ENCODE data around the gene OSGEP.
"Not testable (repeated sequence)": the region's sequence is repeated elsewhere in the genome, so short reads cannot be mapped to it uniquely, and the experiment has no call there.

OSGEP gene

DNA sequence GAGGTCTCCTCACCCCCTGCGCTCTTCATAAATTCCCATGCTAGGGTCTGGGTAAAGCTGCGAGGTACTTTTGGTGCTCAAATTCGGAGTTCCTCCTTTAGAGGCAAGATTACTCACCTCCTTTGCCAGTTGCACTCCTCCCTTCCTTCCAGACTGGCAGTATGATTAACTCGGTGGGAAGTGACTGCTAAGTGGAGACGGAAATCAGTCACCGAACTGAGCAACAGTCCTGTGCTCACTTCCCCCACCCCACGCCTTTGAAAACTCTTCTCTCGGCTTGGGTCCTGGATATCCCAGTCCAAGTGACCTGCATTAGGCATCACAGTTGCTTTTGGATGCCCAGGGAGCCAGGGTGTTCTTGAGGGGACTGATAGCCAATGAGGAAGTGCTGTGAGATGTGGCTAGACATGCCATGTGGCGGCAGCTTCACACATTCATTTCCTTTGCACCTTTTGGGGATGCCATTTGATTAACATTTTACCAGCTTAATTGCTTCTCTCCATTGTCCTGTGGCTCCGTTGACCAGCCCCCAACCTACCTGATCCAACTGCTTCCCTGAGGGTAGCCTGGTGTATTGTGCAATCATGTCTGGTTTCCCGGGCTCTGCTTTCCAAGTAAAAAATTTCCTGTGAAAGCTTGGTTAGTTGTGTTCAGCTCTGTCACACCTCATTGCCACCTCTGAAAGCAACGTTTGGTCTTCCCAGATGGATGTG is 15.4 kb upstream of the OSGEP start:
- peak; percentile 89 to 90 for DNase-seq

- DNase-seq = peak; percentile 91 to 92
Measured at GRCh38 chr14:20469242-20469889, 14.8 kb upstream of the OSGEP start, which contains the start of gene PNP. PNP (plus strand) TSS chr14:20469406; CDS start chr14:20469525, 119 bp downstream.

DNA sequence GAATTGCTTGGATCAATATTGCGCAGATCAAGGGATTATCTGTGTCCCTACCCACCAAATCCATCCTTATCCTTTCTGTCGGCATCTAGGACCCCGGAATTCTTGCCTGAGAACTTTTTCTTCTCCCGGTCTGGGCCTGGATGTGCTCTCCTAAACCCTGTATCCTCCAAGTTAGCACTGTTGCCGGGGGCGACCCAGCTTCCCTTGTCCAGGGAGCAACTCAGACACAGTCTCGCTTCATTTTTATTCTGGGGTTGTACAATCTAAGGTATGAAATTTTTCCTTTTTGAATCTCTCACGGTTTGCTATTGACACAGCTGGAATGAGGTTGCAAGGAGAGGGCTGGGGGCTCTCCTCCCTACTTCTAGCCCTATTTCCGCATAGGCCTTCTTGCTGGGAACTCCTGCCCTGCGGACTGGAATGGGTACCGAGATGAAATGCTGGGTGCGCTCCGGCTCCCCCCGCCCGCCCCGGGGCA is 14.2 kb upstream of the OSGEP start:
- no peak for DNase-seq

GRCh38 chr14:20461225-20462141 is 6.9 kb upstream of the OSGEP start, which contains the start of gene PIP4P1:
PIP4P1 (minus strand) TSS chr14:20461434; CDS start chr14:20461325, 109 bp downstream.
- peak; percentile 100 for DNase-seq

DNA sequence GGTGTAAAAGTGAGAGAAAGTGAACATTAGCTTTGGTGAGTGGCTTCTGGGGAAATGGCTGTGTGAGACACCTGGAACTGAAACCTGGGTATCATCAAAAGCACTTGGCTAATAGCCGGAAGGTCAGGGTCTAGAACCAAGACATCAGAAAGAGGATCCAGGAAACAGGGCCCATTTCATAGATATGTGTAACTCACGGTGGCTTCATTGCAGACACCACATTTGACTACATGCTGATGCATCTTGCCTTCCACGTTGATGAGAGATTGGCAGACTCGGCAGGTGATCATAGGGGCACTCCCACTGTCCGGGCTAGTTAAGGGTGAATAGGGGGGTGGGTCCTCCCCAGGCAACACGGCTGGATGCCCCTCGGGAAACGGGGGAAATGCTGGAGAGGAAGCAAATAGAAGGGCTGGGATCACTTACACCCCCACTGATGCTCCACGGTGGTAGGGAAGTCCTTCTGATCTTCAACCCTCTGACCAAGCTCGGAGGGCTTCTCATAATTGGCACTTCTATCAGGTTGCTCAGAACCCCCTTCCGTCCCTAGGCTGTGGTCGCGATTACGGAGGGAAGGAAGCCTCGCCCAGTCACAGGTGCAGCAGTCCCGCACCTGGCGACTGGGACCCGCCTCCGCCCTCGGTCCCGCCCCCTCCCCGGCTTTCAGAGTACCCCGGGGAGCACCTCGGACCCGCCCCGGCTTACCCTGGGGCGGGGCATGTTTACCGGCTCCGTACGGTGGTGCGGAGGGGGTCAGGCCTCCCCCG is 6.0 kb upstream of the OSGEP start:
- DNase-seq = no peak

GRCh38 chr14:20458031-20458789 is 3.6 kb upstream of the OSGEP start:
- no peak for DNase-seq

GRCh38 chr14:20456971-20457370 is 2.4 kb upstream of the OSGEP start:
- DNase-seq = peak; percentile 48 to 49

DNA sequence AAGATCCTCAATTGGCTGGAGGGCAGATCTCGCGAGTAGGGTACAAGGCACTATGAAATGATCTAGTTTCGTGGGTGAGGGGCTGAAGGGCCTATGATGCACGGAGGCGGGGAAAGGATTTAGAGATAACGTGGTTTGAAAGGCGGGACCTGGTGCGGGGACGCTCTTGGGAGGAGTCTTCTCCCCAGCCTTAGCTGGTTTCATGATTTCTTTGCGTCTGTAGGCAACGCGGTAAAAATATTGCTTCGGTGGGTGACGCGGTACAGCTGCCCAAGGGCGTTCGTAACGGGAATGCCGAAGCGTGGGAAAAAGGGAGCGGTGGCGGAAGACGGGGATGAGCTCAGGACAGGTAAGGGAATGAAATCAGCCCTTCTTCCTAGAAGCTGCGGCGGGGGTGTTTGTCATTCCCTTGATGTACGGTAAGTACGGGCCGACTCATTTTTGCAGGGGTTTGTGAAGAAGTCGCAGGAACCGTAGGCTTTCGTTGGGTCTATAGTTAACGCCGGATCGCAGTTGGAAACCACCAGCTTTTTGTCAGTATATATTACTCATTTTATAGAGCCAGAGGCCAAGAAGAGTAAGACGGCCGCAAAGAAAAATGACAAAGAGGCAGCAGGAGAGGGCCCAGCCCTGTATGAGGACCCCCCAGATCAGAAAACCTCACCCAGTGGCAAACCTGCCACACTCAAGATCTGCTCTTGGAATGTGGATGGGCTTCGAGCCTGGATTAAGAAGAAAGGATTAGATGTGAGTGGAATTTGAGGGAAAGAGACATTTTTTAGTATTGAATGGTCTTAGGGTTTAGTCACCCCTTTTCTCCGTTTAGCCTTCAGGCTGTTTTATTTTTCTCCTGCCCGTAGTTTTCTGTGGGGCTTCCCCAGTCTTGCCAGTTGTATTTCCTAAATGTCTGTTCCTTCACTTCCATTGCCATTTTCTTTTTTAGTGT is 1.0 kb upstream of the OSGEP start:
- DNase-seq = peak in 1 of 2 donors; percentile 81

- DNase-seq = not testable (repeated sequence)
Measured at GRCh38 chr14:20452831-20453230, 1.8 kb downstream of the OSGEP start.

- DNase-seq = no peak
Measured at GRCh38 chr14:20446889-20447288, 7.7 kb downstream of the OSGEP start.

DNA sequence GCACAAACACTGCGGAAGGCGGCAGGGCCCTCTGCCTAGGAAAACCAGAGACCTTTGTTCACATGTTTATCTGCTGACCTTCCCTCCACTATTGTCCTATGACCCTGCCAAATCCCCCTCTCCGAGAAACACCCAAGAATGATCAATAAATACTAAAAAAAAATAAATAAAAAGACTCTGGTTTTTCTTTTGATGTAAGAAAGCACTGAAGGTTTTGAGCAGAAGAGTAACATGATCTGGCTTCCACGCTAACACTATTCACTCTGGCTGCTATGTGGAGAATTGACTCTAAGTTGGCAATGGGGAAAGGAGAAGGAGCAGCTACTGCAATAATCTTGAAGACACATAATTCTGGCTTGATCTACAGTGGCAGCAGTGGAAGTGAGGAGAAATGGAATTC is 11.0 kb downstream of the OSGEP start:
- not testable (repeated sequence) for DNase-seq

DNA sequence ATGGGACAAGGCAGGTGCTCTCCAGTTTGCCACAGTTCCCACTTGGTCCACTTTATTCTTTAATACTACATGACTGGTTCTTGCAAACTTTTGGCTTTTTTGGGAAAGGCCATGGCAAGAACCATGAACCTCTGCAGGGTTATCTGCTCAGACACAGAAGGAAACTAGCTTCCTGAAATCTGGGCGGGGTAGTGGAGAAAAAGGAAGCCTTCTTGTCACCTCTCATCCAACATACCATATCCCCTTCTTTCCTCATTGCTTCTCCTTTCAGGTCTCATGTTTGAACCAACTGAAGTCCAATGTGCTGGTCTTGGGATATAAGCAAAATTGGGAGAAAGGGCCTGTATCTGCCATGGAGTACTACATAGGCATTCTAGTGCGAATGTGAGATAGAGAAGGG is 13.2 kb downstream of the OSGEP start:
- peak; percentile 41 to 43 for DNase-seq

DNA sequence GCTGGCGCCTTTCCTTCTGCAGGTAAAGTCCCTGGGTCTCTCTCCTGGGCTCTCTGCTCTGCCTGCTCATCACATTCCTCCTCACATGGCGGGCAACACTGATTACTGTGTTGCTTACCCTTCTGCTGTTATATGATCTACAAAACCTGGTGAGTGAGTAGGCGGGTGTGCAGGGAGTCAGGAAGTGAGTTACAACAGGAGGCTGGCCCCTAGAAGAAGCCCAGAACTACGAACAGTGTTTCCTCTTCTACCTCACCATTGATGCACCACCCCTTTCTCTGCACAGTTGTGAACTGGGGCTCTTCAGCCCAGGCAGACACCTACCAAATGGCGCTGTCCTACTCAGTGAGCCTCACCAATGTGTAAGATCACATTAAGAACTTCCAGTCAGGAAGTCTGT is 13.7 kb downstream of the OSGEP start:
- DNase-seq = peak; percentile 35 to 43

DNA sequence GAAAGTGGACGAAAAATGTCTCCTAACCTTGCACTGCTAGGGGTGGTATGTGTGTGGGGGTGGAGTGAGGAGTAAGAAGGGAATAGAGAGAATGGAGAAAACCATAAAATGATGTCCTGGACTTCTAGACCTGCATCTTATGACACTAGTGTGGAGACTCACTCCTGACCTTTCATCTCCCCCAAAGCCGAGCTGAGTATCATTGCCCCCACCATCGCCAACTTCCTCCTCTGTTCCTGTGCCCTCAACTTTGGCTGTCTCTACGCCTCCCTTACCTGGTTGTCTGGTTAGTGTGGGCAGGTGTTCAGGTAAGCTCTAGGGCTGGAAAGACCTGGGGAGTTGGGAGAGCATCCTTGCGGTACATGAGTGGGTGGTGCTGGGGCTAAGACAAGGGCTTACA is 14.1 kb downstream of the OSGEP start:
- DNase-seq = no peak

DNA sequence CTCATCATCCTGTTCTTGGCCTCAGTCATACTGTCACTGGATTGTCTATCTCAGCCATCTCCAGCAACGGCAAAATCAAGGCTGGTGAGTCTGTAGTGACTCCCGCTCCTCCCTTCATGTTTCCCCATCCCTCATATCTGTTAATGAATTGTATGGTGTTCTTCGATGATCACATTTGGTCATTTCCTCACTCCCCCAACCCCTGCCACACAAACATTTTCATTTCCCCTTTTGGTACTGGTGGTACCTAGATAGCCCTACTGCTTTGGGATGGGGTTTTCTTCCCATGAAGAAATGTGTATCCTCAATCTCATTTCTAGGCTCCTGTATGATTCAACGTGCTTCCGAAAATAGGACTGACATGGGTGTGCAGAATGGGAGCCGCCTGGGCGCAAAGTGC is 15.9 kb downstream of the OSGEP start:
- no peak for DNase-seq

- no peak for DNase-seq
Measured at GRCh38 chr14:20436363-20436755, 18.3 kb downstream of the OSGEP start.

GRCh38 chr14:20435582-20436362 is 18.8 kb downstream of the OSGEP start, which contains the start of gene KLHL33:
KLHL33 (minus strand) TSS chr14:20436166; CDS start chr14:20435811, 355 bp downstream.
- DNase-seq = no peak

- no peak for DNase-seq
Measured at GRCh38 chr14:20434701-20435581, 19.7 kb downstream of the OSGEP start.

All from inflammatory macrophage (primary cell).